Mesenchymal stem cell (in vitro differentiated cells and primary cell): ENCODE data around the gene MAPKAPK3.

Experiments used
- DNase-seq: peaks from one replicate; pipeline ENCODE4 v3.0.0-alpha.2; 2013
- H2AFZ ChIP-seq: one replicate; pipeline ENCODE4 v1.6.1; 2013; ENCODE audit warnings: low read depth, mild to moderate bottlenecking, control low read depth, inconsistent platforms, low read length, moderate library complexity
- H2AK5ac ChIP-seq: 2 replicates; pipeline ENCODE4 v1.6.1; 2013; ENCODE audit warnings: low read length, moderate library complexity, mild to moderate bottlenecking, inconsistent platforms; ENCODE audit not compliant: severe bottlenecking
- H2BK120ac ChIP-seq: one replicate; pipeline ENCODE4 v1.6.1; 2013; ENCODE audit warnings: low read depth, mild to moderate bottlenecking, inconsistent platforms, low read length, moderate library complexity
- H2BK12ac ChIP-seq, 2 experiments: one replicate each; pipeline ENCODE4 v1.6.1; 2013; ENCODE audit warnings: inconsistent platforms in 2 of 2, low read length in 2 of 2, mild to moderate bottlenecking in 2 of 2, moderate library complexity in 2 of 2, control low read depth in 1 of 2
- H2BK15ac ChIP-seq: one replicate; pipeline ENCODE4 v1.6.1; 2013; ENCODE audit warnings: mild to moderate bottlenecking, low read depth, inconsistent platforms; ENCODE audit not compliant: poor library complexity, severe bottlenecking
- H2BK5ac ChIP-seq: 2 replicates; pipeline ENCODE4 v1.6.1; 2013; ENCODE audit warnings: low read depth, mild to moderate bottlenecking, low read length, control low read depth, inconsistent platforms; ENCODE audit not compliant: poor library complexity, severe bottlenecking
- H3K14ac ChIP-seq, 2 experiments: one replicate each; pipeline ENCODE4 v1.6.1; 2013; ENCODE audit warnings: inconsistent platforms in 2 of 2, low read length in 2 of 2, control low read depth in 1 of 2, mild to moderate bottlenecking in 1 of 2, moderate library complexity in 1 of 2
- H3K18ac ChIP-seq, 2 experiments: one replicate each; pipeline ENCODE4 v1.6.1; 2013; ENCODE audit warnings: inconsistent platforms in 2 of 2, low read length in 2 of 2, control low read depth in 1 of 2, low read depth in 1 of 2, mild to moderate bottlenecking in 1 of 2
- H3K23ac ChIP-seq, 2 experiments: one replicate each; pipeline ENCODE4 v1.6.1; 2013; ENCODE audit warnings: inconsistent platforms in 2 of 2, low read length in 2 of 2, mild to moderate bottlenecking in 2 of 2, moderate library complexity in 2 of 2, control low read depth in 1 of 2
- H3K27ac ChIP-seq: 2 replicates; pipeline ENCODE4 v1.5.1; 2013; ENCODE audit warnings: mild to moderate bottlenecking, moderate library complexity, low read length, control low read depth, inconsistent platforms; ENCODE audit not compliant: poor library complexity, severe bottlenecking
- H3K27me3 ChIP-seq, 2 experiments: 2 replicates each; pipeline versions ENCODE4 v1.6.1 to v1.7.0; 2013; ENCODE audit warnings: low read length in 2 of 2, mild to moderate bottlenecking in 2 of 2, moderate library complexity in 2 of 2, control low read depth in 1 of 2, inconsistent platforms in 1 of 2; ENCODE audit not compliant: control insufficient read depth in 1 of 2, insufficient read depth in 1 of 2
- H3K36me3 ChIP-seq, 2 experiments: 2 replicates each; pipeline versions ENCODE4 v1.6.1 to v1.7.0; 2013; ENCODE audit warnings: low read length in 2 of 2, control low read depth in 1 of 2, inconsistent platforms in 1 of 2, low read depth in 1 of 2, mild to moderate bottlenecking in 1 of 2; ENCODE audit not compliant: insufficient read depth in 2 of 2, control insufficient read depth in 1 of 2
- H3K4ac ChIP-seq, 2 experiments: one replicate each; pipeline ENCODE4 v1.6.1; 2013; ENCODE audit warnings: inconsistent platforms in 2 of 2, low read length in 2 of 2, mild to moderate bottlenecking in 2 of 2, moderate library complexity in 2 of 2, control low read depth in 1 of 2, low read depth in 1 of 2
- H3K4me1 ChIP-seq: 2 replicates; pipeline ENCODE4 v1.6.1; 2013; ENCODE audit warnings: low read depth, low read length, control low read depth; ENCODE audit not compliant: control insufficient read depth, insufficient read depth
- H3K4me2 ChIP-seq: 2 replicates; pipeline ENCODE4 v1.6.1; 2013; ENCODE audit warnings: low read length, mild to moderate bottlenecking, inconsistent platforms; ENCODE audit not compliant: poor library complexity, severe bottlenecking
- H3K4me3 ChIP-seq, 2 experiments: 2 replicates each; pipeline versions ENCODE4 v1.5.1 to v1.7.0; 2013; ENCODE audit warnings: low read length in 2 of 2, mild to moderate bottlenecking in 2 of 2, control low read depth in 1 of 2, low read depth in 1 of 2; ENCODE audit not compliant: insufficient read depth in 1 of 2
- H3K79me1 ChIP-seq: replicated peaks from 2 replicates; pipeline ENCODE4 v1.6.1; 2013; ENCODE audit warnings: mild to moderate bottlenecking, control low read depth, low read length, inconsistent platforms; ENCODE audit not compliant: poor library complexity, severe bottlenecking
- H3K9ac ChIP-seq: 2 replicates; pipeline ENCODE4 v1.7.0; 2013; ENCODE audit warnings: mild to moderate bottlenecking, low read length, moderate library complexity
- H3K9me3 ChIP-seq: 2 replicates; pipeline ENCODE4 v1.7.0; 2013; ENCODE audit warnings: mild to moderate bottlenecking, low read length; ENCODE audit not compliant: control insufficient read depth
- H4K8ac ChIP-seq: one replicate; pipeline ENCODE4 v1.6.1; 2013; ENCODE audit warnings: inconsistent platforms, mild to moderate bottlenecking, low read length, moderate library complexity
- H4K91ac ChIP-seq: one replicate; pipeline ENCODE4 v1.6.1; 2013; ENCODE audit warnings: mild to moderate bottlenecking, low read length, inconsistent platforms
- WGBS: methylation state at CpG from one replicate; pipeline ENCODE4 v1.1.7; 2013; ENCODE audit warnings: mixed read lengths; 5-methylcytosine and 5-hydroxymethylcytosine counted together

MAPKAPK3 gene

GRCh38 chr3:50607271-50608091 lies 9.5 kb upstream of the MAPKAPK3 start:
- peaks cover 42% of the 10 kb centered on the region for H3K4me1 ChIP-seq
- H3K23ac ChIP-seq = peak overlapping the region in 1 of 2 experiments; percentile 11
- no peak overlapping the region for H3K14ac ChIP-seq
- WGBS = 96% methylated on average over 29 of the region's 29 CpGs
- H2BK5ac ChIP-seq = no peak overlapping the region
- H3K18ac ChIP-seq = no peak overlapping the region
- H3K9me3 ChIP-seq = no peaks in the 10 kb centered on the region
- no peak overlapping the region for H3K27ac ChIP-seq
- peaks cover 30% of the 10 kb centered on the region for H3K79me1 ChIP-seq
- H2AFZ ChIP-seq = no peak overlapping the region
- H2BK12ac ChIP-seq = no peak overlapping the region
- no peak overlapping the region for H3K4me2 ChIP-seq
- DNase-seq = no peak
- no peak overlapping the region for H4K8ac ChIP-seq
- no peaks in the 10 kb centered on the region for H3K27me3 ChIP-seq
- peaks cover 18 to 39% of the 10 kb centered on the region in 2 experiments for H3K36me3 ChIP-seq
- H2BK15ac ChIP-seq = no peak overlapping the region
- no peak overlapping the region for H3K4me3 ChIP-seq
- H3K9ac ChIP-seq = no peak overlapping the region
- no peak overlapping the region for H3K4ac ChIP-seq
- no peak overlapping the region for H2BK120ac ChIP-seq
- no peak overlapping the region for H4K91ac ChIP-seq
- no peak overlapping the region for H2AK5ac ChIP-seq

- Histone ChIP-seq H3K18ac (no peak overlapping the region), H2BK120ac (no peak overlapping the region), H3K23ac (no peak overlapping the region), H4K8ac (no peak overlapping the region), H3K27ac (no peak overlapping the region), H3K79me1 (peaks cover 30% of the 10 kb centered on the region), H3K27me3 (no peaks in the 10 kb centered on the region), H3K4ac (no peak overlapping the region), H4K91ac (no peak overlapping the region), H2AK5ac (no peak overlapping the region), H3K4me2 (no peak overlapping the region), H3K36me3 (peaks cover 18 to 39% of the 10 kb centered on the region in 2 experiments), H3K14ac (no peak overlapping the region), H2BK5ac (no peak overlapping the region), H2BK15ac (no peak overlapping the region), H3K9me3 (no peaks in the 10 kb centered on the region), H2BK12ac (no peak overlapping the region), H3K4me1 (peaks cover 37% of the 10 kb centered on the region), H3K4me3 (no peak overlapping the region), H2AFZ (no peak overlapping the region), H3K9ac (no peak overlapping the region)
- no peak for DNase-seq
- 93% methylated on average over 7 of the region's 7 CpGs for WGBS
Measured at GRCh38 chr3:50608278-50608677, 8.7 kb upstream of the MAPKAPK3 start.

GRCh38 chr3:50609071-50609762 lies 7.7 kb upstream of the MAPKAPK3 start:
- Histone ChIP-seq H2AFZ (no peak overlapping the region), H4K91ac (no peak overlapping the region), H3K4me3 (no peak overlapping the region), H2BK120ac (no peak overlapping the region), H3K4me1 (peaks cover 37% of the 10 kb centered on the region), H2BK12ac (no peak overlapping the region), H2AK5ac (no peak overlapping the region), H3K9ac (no peak overlapping the region), H2BK15ac (no peak overlapping the region), H3K36me3 (peaks cover 18 to 36% of the 10 kb centered on the region in 2 experiments), H3K18ac (no peak overlapping the region), H3K14ac (no peak overlapping the region), H3K4me2 (no peak overlapping the region), H3K27ac (no peak overlapping the region), H3K23ac (no peak overlapping the region), H3K27me3 (no peaks in the 10 kb centered on the region), H4K8ac (no peak overlapping the region), H2BK5ac (no peak overlapping the region), H3K4ac (no peak overlapping the region), H3K9me3 (no peaks in the 10 kb centered on the region), H3K79me1 (peaks cover 29% of the 10 kb centered on the region)
- 90% methylated on average over 3 of the region's 5 CpGs for WGBS
- no peak for DNase-seq

- no peak overlapping the region for H3K4me2 ChIP-seq
- peaks cover 18 to 31% of the 10 kb centered on the region in 2 experiments for H3K36me3 ChIP-seq
Measured at GRCh38 chr3:50609763-50610085, 7.2 kb upstream of the MAPKAPK3 start.

More at GRCh38 chr3:50609763-50610085, 7.2 kb upstream of the MAPKAPK3 start:
- Histone ChIP-seq H3K9ac (no peak overlapping the region), H2BK15ac (no peak overlapping the region), H3K18ac (no peak overlapping the region), H2BK5ac (no peak overlapping the region), H3K79me1 (peaks cover 29% of the 10 kb centered on the region), H2AFZ (no peak overlapping the region), H4K8ac (no peak overlapping the region), H3K4me1 (peaks cover 37% of the 10 kb centered on the region), H3K23ac (no peak overlapping the region), H3K9me3 (no peaks in the 10 kb centered on the region), H3K4me3 (peak overlapping the region in 1 of 2 experiments; percentile 87), H2BK12ac (peak overlapping the region in 1 of 2 experiments; percentile 38), H2BK120ac (no peak overlapping the region), H3K14ac (no peak overlapping the region), H3K4ac (no peak overlapping the region), H2AK5ac (no peak overlapping the region), H3K27ac (no peak overlapping the region), H4K91ac (peak overlapping the region; percentile 57), H3K27me3 (no peaks in the 10 kb centered on the region)
- DNase-seq = no peak
- WGBS = 97% methylated on average over 3 of the region's 3 CpGs
